HG02884 (cell line): Measurements from ENCODE around the gene CSRP2.

ENCODE experiments used
- ATAC-seq: cut with Tn5 transposase; IDR thresholded peaks from one replicate; pipeline ENCODE4 v1.9.1; 2021; ENCODE audit warnings: mild to moderate bottlenecking, moderate library complexity; ENCODE audit not compliant: unreplicated experiment

Gene CSRP2

DNA sequence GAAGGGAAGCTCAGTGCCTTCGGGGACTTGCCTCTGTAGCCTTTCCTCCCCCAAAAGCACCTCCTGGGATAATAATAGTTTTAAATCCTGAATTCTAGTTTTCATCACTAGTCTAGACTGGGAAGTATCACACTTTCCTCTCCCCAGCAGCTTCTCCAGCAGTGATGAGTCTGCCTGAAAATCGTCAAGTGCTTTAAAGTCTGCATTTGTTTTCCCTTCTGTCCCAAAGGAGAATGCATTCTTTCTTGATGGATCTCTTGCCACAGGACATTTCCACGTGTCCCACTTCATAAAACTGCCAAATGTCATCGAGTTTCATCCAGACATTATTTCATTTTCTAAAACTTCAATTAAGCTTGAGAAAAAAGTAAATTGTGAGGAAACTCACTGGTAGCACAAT lies 15.0 kb downstream of the CSRP2 start:
- no peak for ATAC-seq

DNA sequence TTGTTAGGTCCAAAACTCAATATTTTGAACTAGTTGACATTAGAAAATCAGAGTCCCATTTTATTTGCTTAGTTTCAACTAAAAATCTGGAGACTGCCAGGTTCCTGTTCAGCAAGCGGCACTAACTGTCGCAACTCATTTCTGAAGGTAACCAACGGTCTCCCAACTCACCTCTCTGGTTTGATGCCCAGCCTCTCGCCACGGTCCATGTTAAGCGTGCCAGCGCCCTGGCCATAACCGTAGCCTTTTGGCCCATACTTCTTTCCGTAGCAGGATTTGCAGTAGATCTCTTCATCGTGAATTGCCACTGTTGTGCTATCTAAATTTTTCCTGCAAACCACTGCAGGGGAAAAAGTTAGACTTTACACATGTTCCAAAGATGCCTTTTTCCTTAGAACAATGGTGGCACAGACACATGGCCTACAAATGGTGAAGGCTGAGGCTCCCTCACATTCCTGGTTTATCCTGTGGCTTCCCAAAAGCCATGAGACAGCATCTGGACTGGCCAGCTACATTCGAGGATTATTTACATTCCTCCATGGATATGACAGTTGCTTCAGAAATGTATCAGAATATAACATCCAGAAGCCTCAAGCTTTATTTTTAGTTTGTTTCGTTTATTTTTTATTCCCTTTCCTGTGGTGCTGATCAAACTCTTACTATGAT lies 15.7 kb downstream of the CSRP2 start:
- ATAC-seq = no peak

DNA sequence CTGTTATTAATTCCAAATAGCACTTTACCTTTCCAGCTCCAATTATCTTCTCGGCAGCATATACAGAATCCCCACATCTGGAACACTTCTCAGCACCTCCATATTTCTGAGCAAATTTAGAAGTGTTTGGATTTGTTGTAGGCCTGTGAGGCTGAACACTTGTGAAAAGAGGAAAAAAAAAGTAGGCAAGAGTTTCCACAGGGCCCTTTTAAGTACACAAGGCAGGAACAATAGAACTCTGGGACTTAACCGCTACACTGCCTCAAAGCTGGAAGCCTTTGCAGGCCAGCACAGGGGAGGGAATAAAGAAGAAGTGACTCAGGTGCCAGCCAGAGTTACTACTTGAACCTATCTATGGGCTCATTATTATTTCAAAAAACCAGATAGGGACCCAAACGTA lies 18.6 kb downstream of the CSRP2 start:
- no peak for ATAC-seq

DNA sequence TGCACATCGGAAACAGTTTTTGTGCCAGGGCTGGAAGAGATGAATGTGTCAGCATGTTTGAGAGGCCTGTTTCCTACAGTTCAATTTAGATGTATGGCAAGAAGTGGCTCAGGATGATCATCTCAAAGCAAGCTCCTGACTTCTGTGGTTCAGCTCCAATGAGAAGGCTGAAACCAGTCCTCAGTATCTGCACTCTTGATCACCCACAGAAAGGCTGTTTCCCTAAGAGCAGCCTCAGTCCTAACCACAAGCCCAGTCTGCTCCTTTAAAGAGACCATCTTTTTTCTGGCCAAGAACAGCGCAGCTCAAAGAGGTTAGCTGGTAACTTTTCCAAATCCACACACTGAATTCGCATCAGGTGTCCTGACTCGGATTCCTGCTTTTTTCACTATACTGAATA lies 19.2 kb downstream of the CSRP2 start:
- ATAC-seq = no peak

DNA sequence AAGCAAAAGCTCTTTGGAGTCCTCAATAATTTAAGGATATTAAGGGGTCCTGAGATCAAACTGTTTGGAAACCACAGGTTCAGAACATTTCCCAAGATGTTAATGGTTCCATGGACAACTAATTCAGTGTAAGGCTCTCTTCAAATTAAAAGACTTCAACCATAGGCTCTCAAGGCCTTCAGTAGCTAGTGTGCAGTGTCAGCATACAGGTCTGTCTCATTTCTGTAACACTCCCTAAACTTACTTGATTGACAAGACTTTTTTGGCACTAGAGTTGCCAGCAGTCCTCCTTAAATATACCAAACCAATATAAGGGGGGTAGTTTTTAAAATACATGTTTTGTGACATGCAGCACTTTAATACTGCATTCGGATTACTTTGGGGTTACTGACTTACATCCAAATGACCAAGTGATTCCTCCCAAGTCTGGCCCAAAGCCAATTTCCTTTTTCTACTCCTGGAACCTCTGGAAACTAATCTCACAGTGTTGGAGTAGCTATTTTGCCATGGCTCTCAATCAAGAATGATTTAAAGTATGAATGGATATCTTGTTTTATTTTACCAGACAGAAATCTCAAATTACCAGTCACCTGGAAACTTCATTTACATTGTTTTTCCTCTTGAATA lies 22.7 kb downstream of the CSRP2 start:
- ATAC-seq = no peak

DNA sequence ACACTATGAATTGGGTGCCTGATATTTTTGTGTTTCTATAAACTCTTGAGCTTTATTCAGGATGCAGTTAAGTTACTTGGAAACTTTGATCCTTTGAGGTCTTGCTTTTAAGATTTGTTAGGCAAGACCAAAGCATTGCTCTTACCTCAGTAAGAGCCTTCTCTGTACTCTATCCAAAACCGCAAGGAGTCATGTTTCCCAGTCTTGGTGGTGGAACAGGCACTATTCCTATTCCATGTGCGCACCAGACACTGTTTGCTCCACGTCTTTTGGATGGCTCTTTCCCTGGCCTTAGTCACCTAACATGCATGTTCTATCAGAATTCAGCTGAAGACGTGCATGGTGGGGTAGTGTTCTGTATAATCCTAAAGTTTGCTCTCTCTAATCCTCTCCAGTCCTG lies 23.5 kb downstream of the CSRP2 start:
- no peak for ATAC-seq

DNA sequence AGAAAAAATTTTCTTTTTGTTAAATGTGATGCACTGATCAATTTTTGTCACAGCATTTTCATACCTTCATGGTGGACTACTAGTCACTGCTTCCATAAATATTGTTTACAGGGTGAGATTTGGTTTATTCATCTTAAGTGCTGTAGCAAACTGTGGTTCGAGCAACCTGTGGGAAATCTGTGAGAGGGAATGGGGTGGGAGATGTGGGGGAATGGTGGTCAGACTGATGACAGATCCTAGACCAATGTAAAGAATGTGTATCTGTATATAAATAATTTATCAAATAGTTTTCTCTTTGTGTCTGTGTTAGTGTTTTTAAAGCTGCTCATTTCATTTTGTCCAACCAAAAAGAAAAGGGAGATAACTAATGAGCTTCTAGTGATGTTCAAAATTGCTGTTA lies 26.7 kb downstream of the CSRP2 start:
- ATAC-seq = no peak

DNA sequence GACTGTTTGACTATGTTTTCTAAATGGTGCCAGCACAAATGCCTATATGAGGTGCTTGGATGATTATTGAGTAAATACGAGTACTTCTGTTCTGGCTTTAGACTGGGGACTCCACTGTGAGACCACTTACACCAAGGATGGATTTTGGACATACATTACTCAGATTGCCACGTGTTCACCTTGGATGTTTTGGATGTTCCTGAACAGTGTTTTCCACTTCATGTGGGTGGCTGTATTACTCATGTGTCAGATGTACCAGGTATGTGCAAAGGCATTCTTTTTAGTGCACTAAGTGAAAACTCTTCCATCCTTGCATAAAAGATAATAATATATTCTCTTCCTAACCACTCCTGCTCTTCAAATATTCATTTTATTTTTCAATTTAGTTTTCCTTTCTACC lies 30.7 kb downstream of the CSRP2 start:
- ATAC-seq = no peak

DNA sequence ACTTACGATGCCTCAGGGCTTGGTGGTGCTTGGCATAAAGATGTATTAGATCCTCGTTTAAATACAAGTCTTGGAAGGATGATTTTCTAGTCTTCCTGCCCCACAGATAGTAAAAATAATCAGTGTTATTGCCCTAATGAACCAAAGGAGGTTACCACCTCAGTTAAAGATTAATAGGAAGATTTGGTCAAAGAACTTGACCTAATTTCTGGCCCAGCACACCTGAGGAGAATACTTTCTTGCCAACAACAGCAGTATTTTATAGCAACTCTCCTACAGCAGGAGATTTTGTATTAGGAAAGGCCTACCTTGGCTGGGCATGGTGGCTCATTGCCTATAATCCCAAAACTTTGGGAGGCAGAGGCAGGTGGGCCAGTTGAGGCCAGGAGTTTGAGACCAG lies 31.6 kb downstream of the CSRP2 start:
- ATAC-seq = no peak

DNA sequence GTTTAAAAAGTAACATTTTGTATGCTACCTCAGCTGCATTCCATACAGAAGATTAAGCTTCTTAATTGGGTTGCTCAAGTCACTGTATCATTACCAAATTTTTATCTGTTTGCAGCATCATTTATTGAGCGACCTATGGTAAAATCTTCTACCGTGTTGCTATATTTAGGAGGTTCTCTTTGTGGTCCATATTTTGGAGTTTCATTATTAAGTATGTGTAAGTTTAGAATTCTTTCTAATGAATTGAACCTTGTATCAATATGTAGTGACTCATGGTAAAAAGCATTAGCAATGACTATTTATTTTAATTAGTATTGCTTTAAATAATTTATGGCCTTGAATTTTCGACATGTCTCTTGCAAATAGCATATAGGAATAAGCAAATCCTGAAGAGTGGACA lies 42.2 kb downstream of the CSRP2 start:
- no peak for ATAC-seq

DNA sequence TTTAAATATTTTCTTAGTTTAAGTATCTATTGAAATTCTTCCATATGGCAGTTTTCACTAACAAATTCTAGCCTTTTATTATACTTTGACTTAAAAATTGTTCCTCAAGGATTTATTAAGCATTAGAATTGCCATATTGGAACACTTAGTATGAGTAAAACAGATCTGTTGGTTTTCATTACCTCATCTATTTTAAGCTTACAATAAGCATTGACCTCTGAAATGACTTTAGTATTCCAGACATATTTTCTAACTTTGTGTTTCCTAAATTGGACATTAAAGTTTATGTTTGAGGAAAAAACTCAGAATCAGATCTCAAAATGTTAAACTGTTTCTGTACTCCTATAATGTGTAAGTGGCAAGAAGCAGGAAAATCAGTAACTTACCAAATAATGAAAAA lies 48.4 kb downstream of the CSRP2 start:
- no peak for ATAC-seq

DNA sequence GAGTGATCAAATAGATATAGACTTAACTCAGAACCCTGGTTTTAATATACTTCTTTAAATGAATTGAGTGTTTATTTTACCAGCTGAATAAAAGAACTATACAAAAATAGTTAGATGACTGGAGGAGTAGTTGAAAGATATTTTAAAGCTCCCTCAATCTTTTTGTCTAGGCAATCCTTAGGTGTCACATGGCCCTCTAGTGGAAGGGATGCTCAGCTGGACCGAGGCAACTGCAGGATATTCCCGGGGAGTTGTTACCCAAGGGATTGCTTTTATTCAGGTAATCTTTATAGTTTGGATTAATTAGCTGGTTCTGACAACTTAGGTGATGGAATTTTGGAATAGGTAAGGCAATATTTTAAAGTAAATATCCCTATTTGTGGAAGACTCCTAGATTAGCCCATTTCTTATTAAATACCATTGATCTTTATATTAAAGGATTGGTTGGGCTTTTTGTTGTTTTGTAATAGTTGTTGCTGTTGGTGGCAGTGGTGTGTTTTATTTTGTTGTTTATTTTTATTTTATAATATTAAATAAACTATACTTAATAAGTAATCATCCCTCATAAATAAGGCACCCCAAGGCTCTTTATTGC lies 57.8 kb downstream of the CSRP2 start:
- ATAC-seq = no peak

DNA sequence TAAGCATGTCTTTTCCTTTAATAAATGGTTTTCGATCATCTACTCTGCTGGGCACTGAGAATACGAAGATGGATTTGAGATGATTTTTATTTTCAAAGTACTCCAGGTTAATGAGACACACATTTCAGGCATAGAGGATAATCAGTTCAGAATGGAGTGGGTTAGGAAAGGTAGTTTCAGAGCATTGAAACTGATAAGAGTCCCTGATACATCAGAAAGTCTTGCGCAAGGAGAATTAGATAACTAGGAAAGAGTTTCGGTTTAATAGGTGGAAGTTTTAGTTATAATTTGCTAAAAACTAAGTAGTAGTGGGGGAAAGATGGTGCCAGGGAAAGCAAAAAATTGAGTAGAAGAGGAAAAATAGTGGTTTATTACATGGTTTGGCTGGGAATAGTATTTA lies 64.8 kb downstream of the CSRP2 start:
- no peak for ATAC-seq

DNA sequence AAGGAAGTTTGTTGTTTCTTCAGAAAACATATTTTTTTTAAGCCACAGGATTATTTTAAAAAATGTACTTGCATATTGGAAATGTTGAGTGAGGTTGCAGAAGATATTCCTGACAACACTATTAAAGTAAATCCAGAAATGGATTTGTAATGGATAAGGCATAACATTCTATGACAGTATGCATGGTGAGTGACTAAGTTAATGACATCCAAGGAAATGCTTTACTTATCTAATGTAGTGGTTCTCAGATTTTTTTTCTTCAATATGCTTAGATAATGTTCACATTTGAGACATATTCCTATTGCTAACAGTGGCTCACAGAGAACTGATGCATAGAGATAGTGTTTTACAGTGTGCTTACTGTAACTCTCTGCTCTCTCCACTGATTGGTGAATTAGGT lies 65.6 kb downstream of the CSRP2 start:
- no peak for ATAC-seq

DNA sequence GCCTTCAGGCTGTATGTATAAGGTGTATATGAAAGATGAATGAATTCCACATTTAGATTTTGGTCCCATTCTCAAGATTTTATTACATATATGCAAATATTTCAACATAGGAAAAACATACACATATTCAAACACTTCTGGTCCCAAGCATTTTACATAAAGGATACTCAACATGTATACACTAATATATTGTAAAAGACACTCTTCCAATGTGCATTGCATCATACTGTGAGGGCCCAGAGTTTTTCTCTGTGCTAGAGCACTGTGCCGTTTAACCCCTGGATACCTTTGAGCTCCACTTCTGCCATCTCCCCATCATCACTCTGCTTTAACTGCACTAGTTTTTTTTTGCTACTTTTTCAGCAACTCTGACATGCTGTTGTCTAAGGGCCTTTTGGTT lies 66.8 kb downstream of the CSRP2 start:
- no peak for ATAC-seq

DNA sequence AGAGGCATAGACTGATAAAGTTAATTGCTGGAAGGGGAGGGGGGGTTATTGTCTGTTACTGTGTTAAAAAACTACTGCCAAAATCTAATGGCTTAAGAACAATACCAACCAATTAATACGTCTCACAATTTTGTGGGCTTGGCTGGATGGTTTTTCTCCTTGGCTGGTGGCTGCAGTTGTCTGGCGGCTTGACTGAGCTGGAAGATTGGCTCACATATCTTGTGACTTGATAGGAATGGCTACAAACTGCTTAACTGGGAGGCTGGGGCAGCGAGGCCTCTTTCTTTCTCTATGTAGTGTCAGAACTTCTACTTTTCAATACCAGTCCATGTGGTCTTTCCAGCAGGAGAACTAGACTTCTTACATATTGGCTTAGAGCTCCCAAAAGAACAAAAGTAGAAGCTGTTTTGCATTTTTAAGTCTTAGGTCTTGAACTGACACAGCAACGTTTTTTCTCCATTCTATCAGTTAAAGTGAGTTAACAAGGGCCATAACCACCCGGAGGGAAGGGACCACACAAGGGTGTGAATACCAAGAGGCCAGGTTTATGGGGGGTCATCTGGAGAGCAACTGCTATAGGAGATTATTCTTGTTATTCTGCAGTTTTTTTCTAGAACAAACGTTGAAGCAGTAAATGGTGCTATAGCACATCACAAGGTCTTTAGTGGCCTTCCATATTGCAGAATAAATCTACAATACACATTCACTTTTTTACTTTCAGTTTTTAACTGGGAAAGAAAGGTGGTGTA lies 68.0 kb downstream of the CSRP2 start:
- no peak for ATAC-seq
